NOMO-1 treated with dmso at 0.1 percent for 144 hours (cell line): ENCODE results near the gene ZNF326.
"Not testable (repeated sequence)": the region's sequence is repeated elsewhere in the genome, so short reads cannot be mapped to it uniquely, and the experiment has no call there.

Experiments
- DNase-seq: peaks from one replicate; lab custom pipeline; 2025; ENCODE audit not compliant: unreplicated experiment; lab: John Stamatoyannopoulos, UW

ZNF326 gene

DNA sequence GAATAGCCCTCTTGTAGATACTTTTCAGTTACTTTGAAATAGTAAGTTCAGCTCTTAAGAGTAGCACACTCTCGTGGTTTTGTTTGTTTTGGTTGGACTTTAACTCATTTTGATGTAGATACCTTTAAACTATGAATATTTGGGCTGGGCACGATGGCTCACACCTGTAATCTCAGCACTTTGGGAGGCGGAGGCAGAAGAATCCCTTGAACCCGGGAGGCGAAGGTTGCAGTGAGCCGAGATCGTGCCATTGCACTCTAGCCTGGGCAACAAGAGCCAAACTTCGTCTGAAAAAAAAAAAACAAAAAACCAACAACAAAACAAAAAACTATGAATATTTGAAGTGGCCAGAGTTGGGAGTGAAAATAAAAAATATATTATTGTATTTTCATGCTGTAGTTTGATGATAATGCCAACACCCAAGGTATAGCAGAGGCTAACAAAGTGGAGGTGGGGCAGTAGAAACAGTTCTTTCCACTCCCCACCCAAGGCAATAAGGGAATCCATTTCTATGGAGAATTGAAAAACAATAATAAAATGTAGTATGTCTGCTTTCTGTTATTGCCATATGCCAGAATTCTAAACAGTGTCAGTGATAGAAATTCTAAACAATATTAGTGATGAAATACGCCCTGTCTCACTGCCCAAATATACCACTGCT is 1.7 kb downstream of the ZNF326 start:
- DNase-seq: no peak

DNA sequence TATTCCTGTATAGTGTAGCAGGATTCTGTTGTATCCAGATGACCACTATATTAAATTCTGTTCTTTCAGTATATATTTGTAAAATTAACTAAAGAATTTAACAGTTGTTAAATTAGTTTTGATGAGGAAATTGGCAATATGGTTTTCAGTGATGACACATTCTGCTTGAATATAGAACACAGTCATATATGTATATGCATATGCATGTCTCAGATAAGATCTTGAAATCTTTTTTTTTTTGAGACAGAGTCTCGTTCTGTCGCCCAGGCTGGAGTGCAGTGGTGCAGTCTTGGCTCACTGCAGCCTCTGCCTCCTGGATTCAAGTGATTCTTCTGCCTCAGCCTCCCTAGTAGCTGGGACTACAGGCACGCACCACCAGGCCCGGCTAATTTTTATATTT is 2.2 kb downstream of the ZNF326 start:
- not testable (repeated sequence) for DNase-seq

DNA sequence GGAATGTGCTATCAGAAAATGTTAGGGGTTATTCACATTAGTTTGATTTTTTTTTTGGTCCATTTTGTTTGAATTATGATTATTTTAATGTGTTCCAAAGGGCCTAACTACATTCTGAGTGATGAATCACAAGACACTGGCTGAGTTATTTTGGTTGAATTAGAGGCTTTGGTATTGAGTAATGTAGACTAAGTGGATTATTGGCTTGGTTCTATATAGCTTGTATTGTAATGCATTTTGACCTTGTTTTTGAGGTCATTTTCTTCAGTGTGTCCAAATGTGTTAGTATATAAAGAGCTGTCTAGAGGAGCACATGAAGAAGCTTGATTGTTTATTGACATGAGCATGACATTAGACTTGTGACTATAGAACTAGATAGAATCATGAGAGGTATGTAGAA is 3.4 kb downstream of the ZNF326 start:
- DNase-seq: no peak

GRCh38 chr1:89999208-89999607 is 4.3 kb downstream of the ZNF326 start:
- DNase-seq: no peak

DNA sequence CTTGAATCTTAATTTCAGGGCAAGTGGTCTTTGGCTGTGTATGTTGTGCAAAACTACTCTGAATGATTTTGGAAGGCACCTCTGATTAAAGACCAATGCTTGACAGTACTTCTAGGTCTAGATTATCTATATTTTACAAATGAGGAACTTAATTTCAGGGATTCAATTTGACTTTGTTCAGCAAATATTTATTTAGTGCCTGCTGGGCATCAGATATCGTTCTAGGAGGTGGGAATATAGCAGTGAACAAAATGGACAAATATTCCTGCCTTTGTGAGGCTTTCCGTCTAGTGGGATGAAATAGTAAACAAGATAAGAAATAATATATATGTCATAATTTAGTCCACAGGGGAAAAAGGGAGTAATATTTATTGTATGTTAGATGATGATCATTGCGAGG is 4.7 kb downstream of the ZNF326 start:
- no peak for DNase-seq

DNA sequence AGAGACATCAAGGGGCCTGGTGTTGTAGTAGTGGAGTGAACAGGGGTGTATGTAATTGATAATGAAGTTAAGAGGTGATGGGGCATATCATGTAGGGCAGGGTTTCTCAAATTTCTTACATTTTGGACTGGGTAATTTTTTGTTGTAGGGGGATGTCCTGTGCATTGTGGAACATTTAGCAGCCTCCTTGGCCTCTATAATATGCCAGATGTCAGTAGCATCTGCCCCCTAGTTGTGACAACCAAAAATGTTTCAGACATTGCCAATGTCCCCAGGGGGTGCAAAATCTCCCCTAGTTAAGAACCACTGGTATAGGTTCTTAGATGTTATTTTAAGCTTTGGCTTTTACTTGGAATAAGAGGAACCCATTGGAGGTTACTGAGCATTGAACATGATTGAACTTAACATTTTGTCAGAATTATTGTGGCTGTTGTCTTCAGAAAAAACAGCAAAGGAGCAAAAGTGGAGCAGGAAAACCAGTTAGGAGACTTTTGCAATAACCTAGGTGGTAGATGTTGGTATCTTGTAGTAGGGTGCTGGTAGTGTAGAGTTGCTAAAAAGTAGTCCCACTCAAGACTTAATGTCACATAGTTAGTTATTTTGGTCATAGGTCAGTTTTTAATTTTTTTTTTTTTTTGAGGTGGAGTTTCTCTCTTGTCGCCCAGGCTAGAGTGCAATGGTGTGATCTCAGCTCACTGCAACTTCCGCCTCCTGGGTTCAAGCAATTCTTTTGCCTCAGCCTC is 6.2 kb downstream of the ZNF326 start:
- no peak for DNase-seq

DNA sequence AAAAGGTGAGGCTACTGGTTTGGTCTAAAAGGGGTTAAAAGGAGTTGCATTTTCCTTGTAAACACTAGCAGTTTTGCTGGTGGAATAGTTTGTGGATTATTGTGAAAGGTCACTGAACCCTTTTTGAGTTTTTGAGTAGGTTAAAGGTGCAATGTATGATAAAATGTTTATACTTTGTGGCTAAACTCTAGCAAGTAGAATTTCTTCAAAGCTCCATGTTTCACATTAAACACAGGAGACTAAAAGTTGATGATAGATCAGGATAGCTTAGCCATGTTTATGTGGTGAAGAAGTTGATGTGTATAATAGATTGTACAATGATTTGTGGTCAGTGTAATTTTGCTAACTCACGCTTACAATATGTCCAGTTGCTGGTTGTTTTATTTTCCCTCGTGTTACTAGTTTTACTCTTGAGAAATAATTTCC is 13.1 kb downstream of the ZNF326 start:
- no peak for DNase-seq

- no peak for DNase-seq
These were observed 17.4 kb downstream of the ZNF326 start for GRCh38 chr1:90012300-90012699.

DNA sequence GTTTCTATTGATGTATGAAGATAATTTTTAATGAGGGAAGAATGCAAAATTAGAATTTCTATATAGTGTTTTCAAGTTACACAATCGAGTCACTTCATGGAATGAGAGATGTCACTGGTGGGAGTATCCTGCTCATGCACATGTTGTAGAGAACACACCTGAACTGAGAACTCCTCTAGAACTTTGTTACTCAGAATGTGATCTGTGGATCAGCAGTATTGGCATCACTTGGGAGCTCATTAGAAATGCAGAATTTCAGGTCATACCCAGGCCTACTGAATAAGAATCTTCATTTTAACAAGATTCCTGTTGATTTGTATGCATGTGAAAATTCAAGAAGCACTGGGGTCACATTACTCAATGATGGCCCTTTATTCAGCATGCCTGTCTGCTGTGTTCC is 28.8 kb downstream of the ZNF326 start:
- DNase-seq: no peak

GRCh38 chr1:90027281-90027680 is 32.4 kb downstream of the ZNF326 start:
- DNase-seq: no peak

DNA sequence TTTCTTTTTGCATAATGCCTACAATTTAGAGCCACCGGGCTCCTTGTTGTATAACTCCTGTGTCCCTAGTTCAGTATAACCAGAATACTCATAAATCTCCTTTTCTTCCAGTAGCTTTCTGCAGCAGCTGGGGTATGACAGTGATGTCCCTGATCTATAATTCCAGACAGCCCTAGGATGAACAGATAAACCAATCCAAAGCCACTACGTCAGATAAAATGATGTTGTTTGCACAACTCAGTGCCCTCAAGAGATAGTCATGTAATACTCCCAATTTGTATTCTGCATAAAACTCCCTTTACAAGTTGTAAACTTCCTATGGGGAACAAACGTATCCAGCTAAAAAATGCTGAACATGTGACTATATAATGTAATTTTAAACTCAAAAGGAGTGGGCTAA is 44.7 kb downstream of the ZNF326 start:
- no peak for DNase-seq

GRCh38 chr1:90043586-90043985 is 48.7 kb downstream of the ZNF326 start:
- DNase-seq: no peak

- DNase-seq: no peak
These were observed 49.4 kb downstream of the ZNF326 start for GRCh38 chr1:90044346-90044745.

DNA sequence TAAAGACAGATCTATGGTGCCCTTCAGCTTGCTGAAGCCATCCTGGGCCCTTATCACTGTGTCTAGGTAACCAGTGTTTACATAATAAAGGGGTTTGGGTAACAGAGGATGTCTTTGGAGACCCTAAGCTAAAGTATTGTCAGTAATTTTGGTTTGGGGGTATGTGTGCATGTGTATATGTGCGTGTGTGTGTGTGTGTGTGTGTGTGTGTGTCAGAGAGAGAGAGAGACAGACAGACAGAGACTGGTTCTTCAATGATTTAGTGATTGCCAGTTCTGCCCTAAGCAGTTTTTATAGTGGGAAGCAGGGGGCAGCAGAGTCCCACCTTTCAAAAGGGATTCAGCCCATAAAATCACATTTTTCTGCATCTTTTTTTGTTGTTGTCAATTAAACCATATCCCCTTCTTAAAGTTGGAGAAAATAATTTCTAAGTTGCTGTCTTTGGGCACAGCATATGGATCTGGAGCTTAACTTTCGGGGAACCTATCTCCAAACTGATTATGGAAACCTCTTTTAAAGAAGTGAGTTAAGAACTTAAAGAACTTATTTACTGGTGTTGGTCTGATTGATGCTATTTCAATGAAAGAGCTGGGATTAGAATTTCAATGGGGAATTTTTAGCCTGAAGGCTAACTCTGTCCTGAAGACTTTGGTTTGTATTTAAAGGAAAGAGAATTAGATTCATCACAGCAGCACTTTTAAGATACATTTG is 51.1 kb downstream of the ZNF326 start:
- DNase-seq: no peak

GRCh38 chr1:90046635-90047034 is 51.7 kb downstream of the ZNF326 start:
- DNase-seq: no peak

DNA sequence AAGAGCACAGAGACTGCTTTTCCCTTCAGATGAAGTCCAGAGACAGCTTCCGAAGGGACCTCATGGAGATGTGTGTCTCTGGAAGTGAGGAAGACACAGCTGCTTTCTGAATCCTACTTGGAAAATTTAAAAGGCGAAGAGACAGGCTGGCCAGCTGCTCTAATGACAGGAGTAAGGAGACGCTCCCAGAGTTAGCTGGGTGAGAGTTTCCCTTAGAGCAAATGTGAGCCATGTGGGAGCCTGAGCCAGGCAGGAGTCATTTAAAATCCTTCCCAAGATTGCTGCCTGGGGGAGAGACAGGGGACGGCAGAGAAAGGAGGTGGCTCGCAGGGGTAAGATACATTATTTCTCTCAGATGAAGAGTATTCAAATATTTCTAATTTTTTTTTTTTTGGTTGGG is 53.1 kb downstream of the ZNF326 start:
- DNase-seq: no peak

- DNase-seq: not testable (repeated sequence)
These were observed 68.1 kb downstream of the ZNF326 start for GRCh38 chr1:90062700-90063643.

- DNase-seq: not testable (repeated sequence)
These were observed 69.2 kb downstream of the ZNF326 start for GRCh38 chr1:90064109-90064508.

DNA sequence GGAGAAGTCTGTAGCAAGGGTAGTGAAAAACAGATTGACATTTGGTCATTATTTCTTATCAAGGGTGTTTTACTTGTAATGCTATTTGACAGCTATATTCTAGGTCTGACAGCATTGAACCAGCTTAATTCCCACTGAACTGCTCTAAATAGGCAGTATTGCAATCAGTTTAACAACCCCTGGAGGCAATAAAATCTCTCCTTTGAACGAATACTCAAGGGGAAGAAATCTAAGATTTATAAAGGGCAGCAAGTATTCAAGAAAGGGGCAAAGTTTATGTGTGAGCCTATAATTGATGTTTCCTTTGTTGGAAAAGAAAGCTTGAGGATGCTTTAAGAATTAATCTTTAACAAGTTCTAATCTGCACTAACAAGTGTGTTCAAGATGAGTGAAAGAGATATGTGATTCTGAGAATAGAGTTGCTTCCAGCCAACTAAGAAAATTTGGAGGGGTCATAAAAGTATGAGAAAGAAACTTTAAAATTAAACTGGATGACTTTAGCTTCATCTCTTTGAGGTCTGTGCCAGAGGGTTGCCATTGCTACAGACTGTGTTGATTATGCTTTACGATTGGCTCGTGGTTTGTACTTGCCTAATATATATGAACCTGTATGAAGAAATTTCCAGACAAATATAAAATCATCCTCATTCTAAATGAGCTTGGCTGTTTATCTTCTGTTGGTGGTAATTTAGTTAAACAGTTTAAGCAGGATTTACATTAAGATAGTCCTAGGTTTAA is 72.5 kb downstream of the ZNF326 start:
- DNase-seq: no peak

DNA sequence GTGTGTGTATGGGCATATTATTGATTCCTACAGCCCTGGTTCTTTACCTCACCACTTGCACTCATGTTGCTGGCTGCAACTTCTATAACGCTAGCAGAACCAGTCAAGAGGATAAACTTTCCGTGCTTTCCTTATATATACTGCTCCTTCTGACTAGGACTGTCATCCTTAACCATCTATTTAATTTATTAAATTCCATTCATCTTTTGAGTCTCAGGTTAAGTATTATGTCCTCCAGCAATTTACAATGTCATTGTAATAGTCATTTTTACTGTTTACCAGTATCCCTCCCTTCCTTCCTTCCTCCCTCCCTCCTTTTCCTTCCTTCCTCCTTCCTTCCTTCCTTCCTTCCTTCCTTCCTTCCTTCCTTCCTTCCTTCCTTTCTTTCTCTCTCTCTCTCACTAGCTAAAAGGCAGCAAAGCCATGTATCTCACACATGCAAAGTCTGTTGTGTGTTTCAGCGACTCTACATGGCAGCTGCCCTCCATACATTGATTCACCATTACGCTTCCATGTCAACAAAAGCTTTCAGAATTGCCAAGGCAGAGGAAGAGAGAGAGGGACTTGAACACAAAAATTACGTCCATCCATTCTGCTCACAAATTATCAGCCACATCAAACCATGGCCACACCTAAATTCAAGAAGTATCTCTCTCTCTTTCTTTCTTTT is 73.8 kb downstream of the ZNF326 start:
- DNase-seq: no peak
